ENCODE results near the gene CT45A5.
"Not testable (repeated sequence)": the region's sequence is repeated elsewhere in the genome, so short reads cannot be mapped to it uniquely, and the experiment has no call there.

DNA sequence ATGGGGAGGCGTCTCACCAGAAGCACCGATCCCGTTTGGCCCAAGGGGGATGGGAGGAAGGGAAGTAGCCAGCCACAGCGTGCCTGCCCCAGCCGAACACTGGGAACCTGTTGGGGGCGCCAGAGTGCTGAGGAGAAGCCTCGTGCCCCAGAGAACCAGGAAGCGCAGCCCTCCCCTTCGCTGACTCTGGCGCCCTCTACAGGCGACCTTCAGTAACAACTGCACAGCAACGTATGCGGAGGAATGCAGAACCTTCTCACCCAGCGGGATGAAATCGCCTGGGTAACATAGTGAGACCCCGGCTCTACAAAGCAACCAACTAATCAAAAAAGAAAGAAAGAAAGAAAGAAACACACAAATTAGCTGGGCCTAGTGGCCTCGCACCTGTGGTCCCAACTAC is 34.6 kb upstream of the CT45A5 start, which contains the start of gene CT45A2:
- TF ChIP-seq, protein P1, sequence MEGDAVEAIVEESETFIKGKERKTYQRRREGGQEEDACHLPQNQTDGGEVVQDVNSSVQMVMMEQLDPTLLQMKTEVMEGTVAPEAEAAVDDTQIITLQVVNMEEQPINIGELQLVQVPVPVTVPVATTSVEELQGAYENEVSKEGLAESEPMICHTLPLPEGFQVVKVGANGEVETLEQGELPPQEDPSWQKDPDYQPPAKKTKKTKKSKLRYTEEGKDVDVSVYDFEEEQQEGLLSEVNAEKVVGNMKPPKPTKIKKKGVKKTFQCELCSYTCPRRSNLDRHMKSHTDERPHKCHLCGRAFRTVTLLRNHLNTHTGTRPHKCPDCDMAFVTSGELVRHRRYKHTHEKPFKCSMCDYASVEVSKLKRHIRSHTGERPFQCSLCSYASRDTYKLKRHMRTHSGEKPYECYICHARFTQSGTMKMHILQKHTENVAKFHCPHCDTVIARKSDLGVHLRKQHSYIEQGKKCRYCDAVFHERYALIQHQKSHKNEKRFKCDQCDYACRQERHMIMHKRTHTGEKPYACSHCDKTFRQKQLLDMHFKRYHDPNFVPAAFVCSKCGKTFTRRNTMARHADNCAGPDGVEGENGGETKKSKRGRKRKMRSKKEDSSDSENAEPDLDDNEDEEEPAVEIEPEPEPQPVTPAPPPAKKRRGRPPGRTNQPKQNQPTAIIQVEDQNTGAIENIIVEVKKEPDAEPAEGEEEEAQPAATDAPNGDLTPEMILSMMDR (IDR thresholded peaks at IDR 0.05) = not testable (repeated sequence)
- not testable (repeated sequence) for TF ChIP-seq EZH2 (IDR thresholded peaks at IDR 0.05; ENCODE audit: borderline replicate concordance, insufficient read depth, low read depth, low read length, poor library complexity, severe bottlenecking)
